Measurements from ENCODE around the gene MMAB.

- TF ChIP-seq CTCF (IDR thresholded peaks at IDR 0.05) (no peak), POLR2AphosphoS5 (IDR thresholded peaks at IDR 0.05) (no peak), POLR2A (IDR thresholded peaks at IDR 0.05) (no peak)
These were observed 8.0 kb upstream of the MMAB start for GRCh38 chr12:109581334-109581691.
